IPS-18c (cell line): ENCODE data around the gene STAB1.

Experiments used
- H3K4me3 ChIP-seq: 2 replicates; pipeline ENCODE4 v1.7.0; 2013; ENCODE audit warnings: low read depth, mild to moderate bottlenecking, low read length, moderate library complexity; ENCODE audit not compliant: insufficient read depth
- H3K9me3 ChIP-seq: one replicate; pipeline ENCODE4 v1.6.1; 2013; ENCODE audit warnings: mild to moderate bottlenecking, low read length, moderate library complexity; ENCODE audit not compliant: control insufficient read depth, insufficient read depth

The STAB1 gene

DNA sequence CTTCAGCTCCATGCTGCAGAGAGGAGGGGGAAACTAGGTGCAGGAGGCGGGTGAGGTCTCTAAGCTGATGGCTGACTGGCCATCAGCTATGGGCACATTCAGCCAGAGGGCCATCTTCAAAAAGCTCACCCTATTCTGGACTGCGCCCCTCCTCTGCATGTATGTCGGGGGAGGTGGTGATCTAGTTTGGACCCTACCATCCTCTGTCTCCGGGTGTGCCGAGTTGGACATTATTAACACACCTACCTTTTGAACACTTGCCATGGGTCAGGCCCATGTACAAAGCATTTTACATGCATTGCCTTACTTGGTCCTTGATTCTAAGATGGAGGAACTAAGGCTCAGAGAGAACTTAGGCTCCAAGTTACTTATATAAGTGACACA lies 38.3 kb upstream of the STAB1 start:
- H3K9me3 ChIP-seq: no peaks in the 10 kb centered on the region
- peak overlapping the region; percentile 83 for H3K4me3 ChIP-seq

- Histone ChIP-seq H3K9me3 (no peaks in the 10 kb centered on the region), H3K4me3 (no peak overlapping the region)
These were observed 36.9 kb upstream of the STAB1 start for GRCh38 chr3:52458031-52458760.

GRCh38 chr3:52458770-52459545 lies 36.2 kb upstream of the STAB1 start:
- H3K4me3 ChIP-seq: no peak overlapping the region
- H3K9me3 ChIP-seq: no peaks in the 10 kb centered on the region

- Histone ChIP-seq H3K9me3 (no peaks in the 10 kb centered on the region), H3K4me3 (no peak overlapping the region)
These were observed 33.3 kb upstream of the STAB1 start for GRCh38 chr3:52461874-52462273.

GRCh38 chr3:52463416-52463815 lies 31.7 kb upstream of the STAB1 start:
- no peaks in the 10 kb centered on the region for H3K9me3 ChIP-seq
- no peak overlapping the region for H3K4me3 ChIP-seq

- no peaks in the 10 kb centered on the region for H3K9me3 ChIP-seq
- no peak overlapping the region for H3K4me3 ChIP-seq
These were observed 26.8 kb upstream of the STAB1 start for GRCh38 chr3:52468336-52468735.

GRCh38 chr3:52469001-52469400 lies 26.1 kb upstream of the STAB1 start:
- no peaks in the 10 kb centered on the region for H3K9me3 ChIP-seq
- H3K4me3 ChIP-seq: no peak overlapping the region

DNA sequence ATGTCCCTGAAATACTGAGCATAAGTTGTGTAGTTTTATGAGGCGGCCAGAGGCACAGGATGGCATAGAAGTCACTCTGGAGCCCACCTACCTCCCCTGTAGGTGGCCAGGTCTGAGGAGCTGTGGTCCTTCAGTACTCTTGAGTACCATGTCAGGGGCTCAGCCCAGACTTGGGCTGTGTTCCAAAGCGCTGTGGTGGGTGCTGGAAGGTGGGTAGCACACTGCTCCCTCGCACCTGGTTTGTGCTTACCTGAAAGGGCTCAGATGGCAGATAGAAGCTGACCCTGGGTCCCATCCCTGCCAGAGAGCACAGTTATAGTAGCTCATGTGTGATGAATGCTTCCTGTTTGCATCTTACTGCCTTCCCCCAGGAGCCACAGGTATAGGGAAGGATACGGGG lies 24.2 kb upstream of the STAB1 start:
- no peaks in the 10 kb centered on the region for H3K9me3 ChIP-seq
- no peak overlapping the region for H3K4me3 ChIP-seq

- no peaks in the 10 kb centered on the region for H3K9me3 ChIP-seq
- H3K4me3 ChIP-seq: no peak overlapping the region
These were observed 23.5 kb upstream of the STAB1 start for GRCh38 chr3:52471371-52472238.

DNA sequence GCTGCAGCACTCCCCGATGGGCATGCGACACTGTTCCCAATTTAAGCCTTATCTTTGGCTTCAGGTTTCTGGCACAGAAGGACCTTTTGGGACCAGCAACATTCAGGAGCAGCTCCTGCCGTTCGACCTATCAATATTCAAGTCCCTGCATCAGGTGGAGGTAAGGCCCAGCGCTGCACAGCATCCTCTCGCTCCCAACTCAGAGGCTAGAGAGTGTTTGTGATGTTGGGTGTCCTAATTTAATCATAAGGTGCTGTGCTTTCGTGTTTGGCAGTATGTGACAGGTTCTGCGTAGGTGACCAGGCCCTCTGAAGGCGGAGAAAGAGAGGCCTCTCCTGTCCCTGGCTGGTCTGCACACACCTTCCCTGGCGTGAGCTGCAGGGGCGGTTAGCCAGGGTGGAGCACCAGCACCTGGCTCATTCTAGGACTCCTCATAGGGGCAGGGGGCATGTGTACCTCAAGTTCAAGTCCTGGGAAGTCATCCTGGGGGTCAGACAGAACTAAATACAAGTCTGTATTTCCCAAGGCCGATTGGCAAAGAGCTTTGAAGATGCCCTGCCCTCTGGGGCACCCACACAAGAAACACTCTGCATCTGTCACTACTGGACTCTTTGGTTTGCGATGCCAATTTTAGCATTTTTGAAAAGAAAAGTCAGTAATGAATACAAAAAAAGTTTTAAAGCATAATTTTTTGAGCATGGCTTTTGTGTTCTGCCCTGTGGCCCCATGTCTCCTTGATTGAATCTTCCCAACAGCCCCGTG lies 22.7 kb upstream of the STAB1 start:
- H3K9me3 ChIP-seq: no peaks in the 10 kb centered on the region
- no peak overlapping the region for H3K4me3 ChIP-seq

GRCh38 chr3:52473026-52473425 lies 22.1 kb upstream of the STAB1 start:
- no peak overlapping the region for H3K4me3 ChIP-seq
- no peaks in the 10 kb centered on the region for H3K9me3 ChIP-seq

GRCh38 chr3:52477076-52477795 lies 17.9 kb upstream of the STAB1 start:
- H3K4me3 ChIP-seq: no peak overlapping the region

GRCh38 chr3:52477796-52478095 lies 17.4 kb upstream of the STAB1 start:
- Histone ChIP-seq H3K4me3 (no peak overlapping the region), H3K9me3 (no peaks in the 10 kb centered on the region)

More at GRCh38 chr3:52477076-52477795, 17.9 kb upstream of the STAB1 start:
- H3K9me3 ChIP-seq: no peaks in the 10 kb centered on the region

GRCh38 chr3:52479037-52479876 lies 15.9 kb upstream of the STAB1 start:
- H3K9me3 ChIP-seq: no peaks in the 10 kb centered on the region
- no peak overlapping the region for H3K4me3 ChIP-seq

GRCh38 chr3:52479877-52480575 lies 15.1 kb upstream of the STAB1 start:
- Histone ChIP-seq H3K4me3 (no peak overlapping the region), H3K9me3 (no peaks in the 10 kb centered on the region)
